HG02840 (cell line): Measurements from ENCODE around the gene ZNF142.

ENCODE experiments used
- ATAC-seq: cut with Tn5 transposase; IDR thresholded peaks from one replicate; pipeline ENCODE4 v1.9.1; 2021; ENCODE audit warnings: mild to moderate bottlenecking, moderate library complexity, moderate number of reproducible peaks; ENCODE audit not compliant: unreplicated experiment, low FRiP score

Gene ZNF142

GRCh38 chr2:218658671-218659257 lies 659 bp downstream of the ZNF142 start:
- ATAC-seq, result peak; percentile 40

DNA sequence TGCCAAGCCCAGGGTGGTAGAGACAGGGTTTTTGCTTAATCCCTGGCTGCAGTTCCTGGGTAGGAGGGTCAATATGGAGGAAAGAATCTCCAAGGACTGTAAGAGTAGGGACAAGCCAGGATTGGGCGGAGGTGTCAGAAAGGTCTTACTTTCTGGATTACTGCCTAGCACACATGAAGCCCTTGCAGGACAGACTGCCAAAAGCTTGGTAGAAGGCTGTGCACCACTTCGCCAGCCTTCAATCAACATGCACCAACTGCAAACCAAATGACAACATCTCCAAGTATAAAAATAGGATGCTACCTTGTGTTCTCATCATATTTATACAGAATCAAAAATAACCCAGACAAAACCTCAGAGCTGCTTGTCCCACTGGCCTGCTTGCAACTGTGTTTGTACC lies 3.7 kb downstream of the ZNF142 start:
- no peak for ATAC-seq

DNA sequence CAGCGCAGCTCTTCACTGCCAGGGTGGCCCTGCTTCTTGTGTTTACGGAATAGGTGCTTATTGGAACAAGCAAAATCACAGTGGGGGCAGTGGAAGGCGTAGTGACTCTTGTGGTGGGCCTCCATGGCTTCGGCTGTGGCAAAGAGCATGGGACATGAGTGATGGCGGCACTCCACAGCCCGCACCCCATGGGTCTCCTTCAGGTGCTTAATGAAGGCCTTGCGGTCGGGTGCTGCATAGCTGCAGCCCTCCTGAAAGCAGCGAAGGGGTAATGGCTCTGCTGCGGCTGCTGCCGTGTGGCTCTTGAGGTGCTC lies 10.7 kb downstream of the ZNF142 start:
- ATAC-seq, result no peak

DNA sequence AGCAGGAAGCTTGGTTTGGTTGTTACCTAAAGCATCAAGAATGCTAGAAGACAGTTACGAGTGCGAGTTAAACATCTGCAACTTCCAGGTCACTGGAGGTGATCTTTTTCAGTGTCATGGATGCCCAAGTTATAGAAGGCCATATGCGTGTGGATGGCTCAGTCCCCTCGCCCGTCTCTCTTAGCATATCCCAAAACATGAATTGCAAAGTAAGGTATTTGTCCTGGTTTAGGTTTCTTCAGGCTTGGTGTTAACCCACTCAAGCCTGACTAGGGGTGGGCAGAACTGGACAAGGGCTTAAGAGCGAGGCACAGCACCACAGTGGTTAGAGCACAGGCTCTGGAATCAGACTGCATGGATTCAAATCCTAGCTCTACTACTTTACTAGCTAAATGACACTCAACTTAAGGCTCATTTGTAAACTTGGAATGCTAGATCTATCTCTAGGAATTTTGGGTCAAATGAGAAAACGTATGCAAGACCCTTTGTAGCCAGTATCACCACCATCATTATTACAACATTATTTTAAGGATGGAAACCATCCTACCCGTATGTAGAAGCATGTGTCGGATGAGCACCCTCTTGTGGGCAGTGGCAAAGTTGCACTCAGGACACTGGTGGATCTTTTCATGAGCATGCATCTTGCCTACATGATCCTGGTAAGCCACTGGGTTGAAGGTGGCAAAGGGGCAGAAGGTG lies 11.2 kb downstream of the ZNF142 start:
- no peak for ATAC-seq

- ATAC-seq, result no peak
Measured at GRCh38 chr2:218645126-218645525, 14.3 kb downstream of the ZNF142 start.

DNA sequence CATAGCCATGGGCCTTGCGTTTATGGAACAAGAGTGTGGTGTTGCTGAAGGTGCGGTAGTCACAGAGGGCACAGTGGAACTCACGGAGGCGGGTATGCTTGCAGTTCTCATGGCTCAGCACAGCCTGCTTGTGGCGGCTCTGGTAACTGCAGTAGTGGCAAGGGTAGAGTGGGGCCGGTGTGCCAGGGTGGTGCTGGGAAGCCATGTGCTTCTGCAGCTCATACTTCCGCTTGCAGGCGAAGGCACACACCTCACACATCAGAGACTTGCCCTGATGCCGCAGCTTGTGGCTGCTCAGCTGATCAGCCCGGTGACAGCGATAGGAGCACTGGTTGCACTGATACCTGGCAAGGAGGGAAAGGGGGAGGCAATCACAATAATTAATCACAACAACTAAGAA lies 14.7 kb downstream of the ZNF142 start:
- no peak for ATAC-seq

- no peak for ATAC-seq
Measured at GRCh38 chr2:218643751-218644310, 15.6 kb downstream of the ZNF142 start.

- no peak for ATAC-seq
Measured at GRCh38 chr2:218642786-218643185, 16.6 kb downstream of the ZNF142 start.

DNA sequence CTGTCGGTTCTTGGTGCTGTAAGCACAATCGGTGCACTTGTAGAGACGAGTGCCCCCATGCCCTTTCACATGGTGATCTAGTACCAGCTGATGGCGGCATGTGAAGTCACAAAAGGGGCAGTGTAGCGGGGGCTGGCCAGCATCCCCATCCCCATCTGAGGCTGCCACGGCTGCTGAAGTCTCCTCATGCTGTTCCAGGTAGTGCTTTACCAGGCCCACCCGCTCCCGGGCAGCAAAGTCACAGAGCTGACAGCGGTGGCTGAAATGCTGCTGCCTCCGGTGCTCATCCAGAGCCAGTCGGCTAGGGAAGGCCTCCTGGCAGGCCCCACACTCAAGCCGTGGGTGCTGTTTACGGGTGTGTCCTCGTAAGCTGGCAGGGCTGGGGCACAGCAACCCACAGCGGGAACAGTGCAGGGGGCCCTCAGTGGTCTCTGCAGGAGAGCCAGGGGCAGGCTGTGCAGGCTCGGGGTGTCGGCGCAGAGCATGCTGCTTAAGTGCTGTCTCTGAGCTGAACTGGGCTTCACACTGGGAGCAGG lies 17.2 kb downstream of the ZNF142 start:
- no peak for ATAC-seq

- no peak for ATAC-seq
Measured at GRCh38 chr2:218638372-218638771, 21.1 kb downstream of the ZNF142 start.

- ATAC-seq, result no peak
Measured at GRCh38 chr2:218635719-218636118, 23.7 kb downstream of the ZNF142 start.

GRCh38 chr2:218631837-218632236 lies 27.6 kb downstream of the ZNF142 start:
- no peak for ATAC-seq

GRCh38 chr2:218627939-218628338 lies 31.5 kb downstream of the ZNF142 start:
- ATAC-seq, result no peak

GRCh38 chr2:218626369-218626768 lies 33.1 kb downstream of the ZNF142 start:
- ATAC-seq, result no peak

- ATAC-seq, result no peak
Measured at GRCh38 chr2:218623366-218623705, 36.1 kb downstream of the ZNF142 start.

- ATAC-seq, result no peak
Measured at GRCh38 chr2:218622606-218623365, 36.6 kb downstream of the ZNF142 start.

GRCh38 chr2:218621007-218621406 lies 38.4 kb downstream of the ZNF142 start:
- no peak for ATAC-seq

GRCh38 chr2:218618102-218618860 lies 41.1 kb downstream of the ZNF142 start:
- no peak for ATAC-seq

DNA sequence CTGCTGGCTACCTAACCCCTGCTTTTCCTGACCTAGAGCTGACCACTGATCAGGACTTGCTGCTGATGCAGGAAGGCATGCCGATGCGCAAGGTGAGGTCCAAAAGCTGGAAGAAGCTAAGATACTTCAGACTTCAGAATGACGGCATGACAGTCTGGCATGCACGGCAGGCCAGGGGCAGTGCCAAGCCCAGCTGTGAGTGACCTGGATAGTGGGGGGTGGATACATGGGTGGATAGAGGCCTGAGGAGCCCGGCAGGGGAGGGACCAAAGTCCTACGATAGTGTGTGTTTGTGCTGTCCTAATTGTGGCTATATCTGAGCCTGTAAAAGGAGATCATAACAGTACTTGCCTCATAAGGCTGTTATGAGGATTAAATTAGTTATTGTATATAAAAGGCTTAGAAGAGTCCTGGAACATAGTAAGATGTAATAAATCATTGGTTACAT lies 43.5 kb downstream of the ZNF142 start:
- ATAC-seq, result no peak

DNA sequence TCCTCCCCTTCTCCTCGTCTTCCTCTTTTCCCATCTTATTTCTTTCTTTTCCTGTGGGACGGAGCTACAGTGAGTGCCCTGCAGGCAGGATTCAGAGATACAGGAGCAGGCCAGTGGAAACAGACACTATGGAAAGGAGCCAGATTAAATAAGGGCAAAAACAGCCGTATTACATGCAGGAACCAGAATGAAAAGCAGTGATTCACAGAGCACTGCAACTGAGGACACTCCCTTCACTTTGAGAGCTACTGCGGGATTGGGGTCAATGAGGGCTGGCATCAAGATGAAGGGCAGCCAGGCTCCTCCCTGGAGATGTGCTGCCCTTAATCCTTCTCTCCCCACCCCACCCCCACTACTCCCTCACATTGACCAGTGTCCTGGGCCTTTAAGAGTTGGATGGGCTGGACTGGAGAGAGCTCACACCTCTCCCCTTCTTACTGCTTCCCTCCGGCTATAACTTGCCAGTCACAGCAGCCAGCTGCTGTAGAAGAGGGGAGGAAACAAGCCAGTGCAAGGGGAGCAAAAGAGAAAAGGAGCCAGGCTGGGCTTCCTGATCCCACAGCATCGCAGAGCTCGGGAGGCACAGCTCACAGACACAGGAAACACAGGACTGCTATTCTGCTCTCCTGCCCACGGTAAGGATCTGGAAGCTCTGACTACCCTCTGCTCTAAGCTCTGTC lies 51.8 kb downstream of the ZNF142 start, which contains the start of gene PLCD4:
Gene PLCD4 (plus strand): TSS at position 464 of the 680 bp plus-strand sequence. CDS start 7,841 bp downstream, outside the sequence.
- no peak for ATAC-seq
